Fibroblast of the aortic adventitia (primary cell): Measurements from ENCODE around the gene FAF1. TPM values are rescaled to one million over a fixed set of nuclear protein-coding genes. Genes with fewer than 3 reads are reported as not detected.

Experiments
- DNase-seq: peaks from one replicate; pipeline ENCODE4 v3.0.0-alpha.2; 2010; ENCODE audit warnings: low read depth
- H3K4me3 ChIP-seq: 2 replicates; pipeline ENCODE4 v1.5.1; 2011; ENCODE audit warnings: low read depth, mild to moderate bottlenecking, control low read depth, low read length, moderate library complexity
- small RNA-seq: library from RNA; depleted of rRNA; stranded (forward); fragments of <200 nt; gene quantifications from one replicate; pipeline ENCODE3, GENCODE V24; 2012
- total RNA-seq: library from RNA; depleted of rRNA; stranded (reverse); fragments of >200 nt; gene quantifications from 2 replicates; pipeline ENCODE4 v1.2.3, GENCODE V29; 2012; ENCODE audit warnings: low replicate concordance
- TF ChIP-seq, protein P1 (sequence below): IDR thresholded peaks from 2 replicates; pipeline ENCODE4 v1.5.1; 2011; ENCODE audit warnings: mild to moderate bottlenecking, low read length, control low read depth, inconsistent platforms; ENCODE audit not compliant: insufficient read depth

Gene FAF1
- total RNA-seq, 1 donor, result 93.8 TPM

GRCh38 chr1:50405814-50406213 is 554.3 kb downstream of the FAF1 start:
- no peak for DNase-seq
- no peak overlapping the region for H3K4me3 ChIP-seq
- TF ChIP-seq, protein P1, sequence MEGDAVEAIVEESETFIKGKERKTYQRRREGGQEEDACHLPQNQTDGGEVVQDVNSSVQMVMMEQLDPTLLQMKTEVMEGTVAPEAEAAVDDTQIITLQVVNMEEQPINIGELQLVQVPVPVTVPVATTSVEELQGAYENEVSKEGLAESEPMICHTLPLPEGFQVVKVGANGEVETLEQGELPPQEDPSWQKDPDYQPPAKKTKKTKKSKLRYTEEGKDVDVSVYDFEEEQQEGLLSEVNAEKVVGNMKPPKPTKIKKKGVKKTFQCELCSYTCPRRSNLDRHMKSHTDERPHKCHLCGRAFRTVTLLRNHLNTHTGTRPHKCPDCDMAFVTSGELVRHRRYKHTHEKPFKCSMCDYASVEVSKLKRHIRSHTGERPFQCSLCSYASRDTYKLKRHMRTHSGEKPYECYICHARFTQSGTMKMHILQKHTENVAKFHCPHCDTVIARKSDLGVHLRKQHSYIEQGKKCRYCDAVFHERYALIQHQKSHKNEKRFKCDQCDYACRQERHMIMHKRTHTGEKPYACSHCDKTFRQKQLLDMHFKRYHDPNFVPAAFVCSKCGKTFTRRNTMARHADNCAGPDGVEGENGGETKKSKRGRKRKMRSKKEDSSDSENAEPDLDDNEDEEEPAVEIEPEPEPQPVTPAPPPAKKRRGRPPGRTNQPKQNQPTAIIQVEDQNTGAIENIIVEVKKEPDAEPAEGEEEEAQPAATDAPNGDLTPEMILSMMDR, result no peak

DNA sequence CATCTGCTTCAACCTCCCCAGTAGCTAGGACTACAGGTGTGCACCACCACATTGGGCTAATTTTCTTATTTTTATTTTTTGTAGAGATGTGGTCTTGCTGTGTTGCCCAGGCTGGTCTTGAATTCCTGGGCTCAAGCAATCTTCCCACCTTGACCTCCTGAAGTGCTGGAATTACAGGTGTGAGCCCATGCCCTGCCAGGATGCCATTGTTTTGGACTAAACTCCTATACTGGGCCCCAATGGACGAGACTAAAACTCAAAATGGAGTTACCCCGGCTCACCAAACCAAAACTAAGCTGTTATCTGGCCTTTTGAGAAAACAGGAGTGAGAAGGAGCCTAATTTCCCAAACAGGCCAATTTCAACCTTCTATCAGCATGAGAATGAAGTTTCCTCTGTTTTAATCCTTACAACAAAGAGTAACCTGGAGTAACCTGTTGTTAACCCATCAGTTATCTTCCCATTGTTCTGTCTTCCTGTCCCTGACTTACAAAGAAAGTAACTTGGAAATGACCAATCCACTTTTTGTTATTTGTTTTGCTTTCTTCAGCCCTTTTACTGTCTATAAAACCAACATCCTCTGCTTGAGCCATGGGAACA is 566.4 kb downstream of the FAF1 start:
- no peak for DNase-seq
- TF ChIP-seq, protein P1, result no peak
- no peak overlapping the region for H3K4me3 ChIP-seq

Small RNAs within 50 kb of the gene (small RNA-seq; reads per million reads assigned to genes)
- gene RNU6-1026P, result not detected

Other genes starting within 250 kb of the FAF1 start
- 15.3 and 34.1 TPM in 2 replicates for gene CDKN2C, start 10.0 kb upstream of the FAF1 start, total RNA-seq
- gene C1orf185, start 142.0 kb upstream of the FAF1 start, total RNA-seq, result not detected in 2 replicates